ENCODE measurements around the gene FAM117B. TPM values are rescaled to one million over a fixed set of nuclear protein-coding genes. Genes with fewer than 3 reads are reported as not detected.
"Not testable (repeated sequence)": the region's sequence is repeated elsewhere in the genome, so short reads cannot be mapped to it uniquely, and the experiment has no call there.

FAM117B gene
- total and polyA plus RNA-seq, 4 donors, result 0.65 to 3.4 (median 2.4) TPM

- Histone ChIP-seq H3K4me1 (ENCODE audit: control insufficient read depth in 4 of 4, insufficient read depth in 4 of 4, low read length in 3 of 4) (peaks cover 0 to 3% (median 0%) of the 10 kb centered on the region in 4 donors), H3K27ac (ENCODE audit: low read depth in 1 of 2, low read length in 2 of 2) (no peak overlapping the region), H3K9ac (ENCODE audit: low read depth in 1 of 2, low read length in 2 of 2) (no peak overlapping the region), H3K4me3 (ENCODE audit: low read depth in 1 of 3, low read length in 3 of 3) (no peak overlapping the region), H3K27me3 (ENCODE audit: control insufficient read depth in 4 of 4, insufficient read depth in 4 of 4, low read length in 3 of 4) (no peaks in the 10 kb centered on the region), H3K36me3 (ENCODE audit: control insufficient read depth in 4 of 4, insufficient read depth in 3 of 4, low read depth in 1 of 4, low read length in 3 of 4) (no peaks in the 10 kb centered on the region), H3K9me3 (ENCODE audit: control insufficient read depth in 4 of 4, low read length in 3 of 4) (no peaks in the 10 kb centered on the region)
- 94% methylated on average over 3 of the region's 3 CpGs for WGBS
- TF ChIP-seq EGR1 (IDR thresholded peaks at IDR 0.05; ENCODE audit: low read depth in 2 of 2) (no peak), YY1 (IDR thresholded peaks at IDR 0.05) (no peak), JUND (IDR thresholded peaks at IDR 0.05) (no peak), ZBTB33 (IDR thresholded peaks at IDR 0.05) (no peak), TAF1 (conservative IDR thresholded peaks at IDR 0.05) (no peak), HNF4G (IDR thresholded peaks at IDR 0.05) (no peak)
- DNase-seq (ENCODE audit: low spot score), result no peak
Measured at GRCh38 chr2:202671317-202672035, 36.7 kb downstream of the FAM117B start.

GRCh38 chr2:202675097-202675496, 40.3 kb downstream of the FAM117B start:
- H3K9ac ChIP-seq (ENCODE audit: low read depth in 1 of 2, low read length in 2 of 2); H3K27ac ChIP-seq (ENCODE audit: low read depth in 1 of 2, low read length in 2 of 2); DNase-seq (ENCODE audit: low spot score); H3K27me3 ChIP-seq (ENCODE audit: control insufficient read depth in 4 of 4, insufficient read depth in 4 of 4, low read length in 3 of 4); H3K9me3 ChIP-seq (ENCODE audit: control insufficient read depth in 4 of 4, low read length in 3 of 4); H3K4me1 ChIP-seq (ENCODE audit: control insufficient read depth in 4 of 4, insufficient read depth in 4 of 4, low read length in 3 of 4); H3K36me3 ChIP-seq (ENCODE audit: control insufficient read depth in 4 of 4, insufficient read depth in 3 of 4, low read depth in 1 of 4, low read length in 3 of 4); H3K4me3 ChIP-seq (ENCODE audit: low read depth in 1 of 3, low read length in 3 of 3): not testable (repeated sequence)
- 98% methylated on average over 6 of the region's 6 CpGs for WGBS

GRCh38 chr2:202679980-202680379, 45.2 kb downstream of the FAM117B start:
- 92% methylated on average over 3 of the region's 3 CpGs for WGBS
- no peak for DNase-seq (ENCODE audit: low spot score)
- Histone ChIP-seq H3K4me3 (ENCODE audit: low read depth in 1 of 3, low read length in 3 of 3) (no peak overlapping the region), H3K27me3 (ENCODE audit: control insufficient read depth in 4 of 4, insufficient read depth in 4 of 4, low read length in 3 of 4) (no peaks in the 10 kb centered on the region), H3K27ac (ENCODE audit: low read depth in 1 of 2, low read length in 2 of 2) (no peak overlapping the region), H3K9ac (ENCODE audit: low read depth in 1 of 2, low read length in 2 of 2) (no peak overlapping the region), H3K4me1 (ENCODE audit: control insufficient read depth in 4 of 4, insufficient read depth in 4 of 4, low read length in 3 of 4) (no peaks in the 10 kb centered on the region), H3K9me3 (ENCODE audit: control insufficient read depth in 4 of 4, low read length in 3 of 4) (peaks cover 0 to 5% (median 0%) of the 10 kb centered on the region in 4 donors), H3K36me3 (ENCODE audit: control insufficient read depth in 4 of 4, insufficient read depth in 3 of 4, low read depth in 1 of 4, low read length in 3 of 4) (no peaks in the 10 kb centered on the region)
- TF ChIP-seq GABPA (IDR thresholded peaks at IDR 0.05 in 1 of 2, conservative IDR thresholded peaks at IDR 0.05 in 1 of 2) (no peak), JUND (IDR thresholded peaks at IDR 0.05) (no peak), YY1 (IDR thresholded peaks at IDR 0.05) (no peak), FOXA2 (IDR thresholded peaks at IDR 0.05) (no peak), RAD21 (IDR thresholded peaks at IDR 0.05) (no peak), HNF4G (IDR thresholded peaks at IDR 0.05) (no peak), FOXA1 (IDR thresholded peaks at IDR 0.05) (no peak)

GRCh38 chr2:202680512-202680911, 45.7 kb downstream of the FAM117B start:
- no peak overlapping the region for H3K27ac ChIP-seq (ENCODE audit: low read depth in 1 of 2, low read length in 2 of 2)
- H3K4me3 ChIP-seq (ENCODE audit: low read depth in 1 of 3, low read length in 3 of 3), result no peak overlapping the region
- peaks cover 0 to 5% (median 0%) of the 10 kb centered on the region in 4 donors for H3K9me3 ChIP-seq (ENCODE audit: control insufficient read depth in 4 of 4, low read length in 3 of 4)
- H3K9ac ChIP-seq (ENCODE audit: low read depth in 1 of 2, low read length in 2 of 2), result no peak overlapping the region
- H3K36me3 ChIP-seq (ENCODE audit: control insufficient read depth in 4 of 4, insufficient read depth in 3 of 4, low read depth in 1 of 4, low read length in 3 of 4), result no peaks in the 10 kb centered on the region
- 95% methylated on average over 1 of the region's 1 CpG for WGBS
- H3K4me1 ChIP-seq (ENCODE audit: control insufficient read depth in 4 of 4, insufficient read depth in 4 of 4, low read length in 3 of 4), result no peaks in the 10 kb centered on the region
- DNase-seq (ENCODE audit: low spot score), result no peak
- no peaks in the 10 kb centered on the region for H3K27me3 ChIP-seq (ENCODE audit: control insufficient read depth in 4 of 4, insufficient read depth in 4 of 4, low read length in 3 of 4)
- TF ChIP-seq GABPA (IDR thresholded peaks at IDR 0.05 in 1 of 2, conservative IDR thresholded peaks at IDR 0.05 in 1 of 2) (no peak), NR2F2 (IDR thresholded peaks at IDR 0.05) (no peak), REST (IDR thresholded peaks at IDR 0.05) (no peak), CTCF (IDR thresholded peaks at IDR 0.05; ENCODE audit: low read depth, low read length, missing input control) (no peak), YY1 (IDR thresholded peaks at IDR 0.05) (no peak), FOXA2 (IDR thresholded peaks at IDR 0.05) (no peak), ATF3 (IDR thresholded peaks at IDR 0.05) (no peak), RAD21 (IDR thresholded peaks at IDR 0.05) (no peak), FOXA1 (IDR thresholded peaks at IDR 0.05) (no peak), MAX (IDR thresholded peaks at IDR 0.05) (no peak)
